Adipocyte (in vitro differentiated cells): ENCODE data around the gene PGAM2.

ENCODE experiments used
- DNase-seq: peaks from one replicate; pipeline ENCODE4 v3.0.0-alpha.2; 2015; ENCODE audit warnings: low read depth
- H3K27me3 ChIP-seq: replicated peaks from 2 replicates; pipeline ENCODE4 v1.7.0; 2013; ENCODE audit warnings: mild to moderate bottlenecking, low read length, moderate library complexity; ENCODE audit not compliant: control insufficient read depth, insufficient read depth
- H3K36me3 ChIP-seq: 2 replicates; pipeline ENCODE4 v1.7.0; 2013; ENCODE audit warnings: low read length, mild to moderate bottlenecking, moderate library complexity; ENCODE audit not compliant: control insufficient read depth, insufficient read depth, severe bottlenecking
- H3K4me1 ChIP-seq: 2 replicates; pipeline ENCODE4 v1.7.0; 2013; ENCODE audit warnings: mild to moderate bottlenecking, low read length, moderate library complexity; ENCODE audit not compliant: control insufficient read depth, insufficient read depth
- H3K4me3 ChIP-seq: 2 replicates; pipeline ENCODE4 v1.7.0; 2013; ENCODE audit warnings: mild to moderate bottlenecking, low read length, moderate library complexity
- H3K9ac ChIP-seq: 2 replicates; pipeline ENCODE4 v1.7.0; 2013; ENCODE audit warnings: mild to moderate bottlenecking, low read length, moderate library complexity
- H3K9me3 ChIP-seq: 2 replicates; pipeline ENCODE4 v1.7.0; 2013; ENCODE audit warnings: mild to moderate bottlenecking, low read length, moderate library complexity; ENCODE audit not compliant: control insufficient read depth

Gene PGAM2

GRCh38 chr7:44093102-44093641 is 27.8 kb upstream of the PGAM2 start:
- DNase-seq, result no peak
- no peaks in the 10 kb centered on the region for H3K9me3 ChIP-seq
- no peaks in the 10 kb centered on the region for H3K36me3 ChIP-seq
- H3K9ac ChIP-seq, result no peak overlapping the region
- no peaks in the 10 kb centered on the region for H3K27me3 ChIP-seq
- no peak overlapping the region for H3K4me3 ChIP-seq
- H3K4me1 ChIP-seq, result peaks cover 42% of the 10 kb centered on the region

- peak overlapping the region; percentile 85 for H3K9ac ChIP-seq
- H3K4me1 ChIP-seq, result peaks cover 57% of the 10 kb centered on the region
- H3K27me3 ChIP-seq, result no peaks in the 10 kb centered on the region
- DNase-seq, result peak; percentile 84
- no peaks in the 10 kb centered on the region for H3K36me3 ChIP-seq
- H3K4me3 ChIP-seq, result peak overlapping the region; percentile 38
- no peaks in the 10 kb centered on the region for H3K9me3 ChIP-seq
Measured at GRCh38 chr7:44087911-44088838, 22.8 kb upstream of the PGAM2 start.

GRCh38 chr7:44086627-44087026 is 21.3 kb upstream of the PGAM2 start:
- Histone ChIP-seq H3K9ac (peak overlapping the region; percentile 85), H3K9me3 (no peaks in the 10 kb centered on the region), H3K36me3 (no peaks in the 10 kb centered on the region), H3K4me3 (no peak overlapping the region), H3K4me1 (peaks cover 58% of the 10 kb centered on the region), H3K27me3 (no peaks in the 10 kb centered on the region)
- DNase-seq, result no peak

- no peak for DNase-seq
- Histone ChIP-seq H3K9me3 (no peaks in the 10 kb centered on the region), H3K4me1 (peaks cover 67% of the 10 kb centered on the region), H3K4me3 (no peak overlapping the region), H3K27me3 (no peaks in the 10 kb centered on the region), H3K36me3 (peaks cover under 1% of the 10 kb centered on the region), H3K9ac (peak overlapping the region; percentile 64)
Measured at GRCh38 chr7:44085546-44085945, 20.2 kb upstream of the PGAM2 start.

GRCh38 chr7:44084701-44085100 is 19.3 kb upstream of the PGAM2 start:
- H3K36me3 ChIP-seq, result peaks cover 9% of the 10 kb centered on the region
- DNase-seq, result peak; percentile 53

GRCh38 chr7:44083796-44084195 is 18.4 kb upstream of the PGAM2 start:
- Histone ChIP-seq H3K9ac (peak overlapping the region; percentile 89), H3K36me3 (peaks cover 18% of the 10 kb centered on the region), H3K4me3 (no peak overlapping the region), H3K4me1 (peaks cover 54% of the 10 kb centered on the region), H3K9me3 (no peaks in the 10 kb centered on the region), H3K27me3 (no peaks in the 10 kb centered on the region)
- no peak for DNase-seq

More at GRCh38 chr7:44084701-44085100, 19.3 kb upstream of the PGAM2 start:
- Histone ChIP-seq H3K9ac (peak overlapping the region; percentile 89), H3K4me3 (no peak overlapping the region), H3K27me3 (no peaks in the 10 kb centered on the region), H3K9me3 (no peaks in the 10 kb centered on the region), H3K4me1 (peaks cover 62% of the 10 kb centered on the region)

GRCh38 chr7:44082541-44083207 is 17.3 kb upstream of the PGAM2 start:
- H3K36me3 ChIP-seq, result peaks cover 29% of the 10 kb centered on the region
- H3K4me1 ChIP-seq, result peaks cover 42% of the 10 kb centered on the region
- H3K4me3 ChIP-seq, result peak overlapping the region; percentile 78
- DNase-seq, result peak; percentile 100
- no peaks in the 10 kb centered on the region for H3K27me3 ChIP-seq
- H3K9ac ChIP-seq, result peak overlapping the region; percentile 89
- no peaks in the 10 kb centered on the region for H3K9me3 ChIP-seq

- Histone ChIP-seq H3K9ac (peak overlapping the region; percentile 95), H3K36me3 (peaks cover 43% of the 10 kb centered on the region), H3K9me3 (no peaks in the 10 kb centered on the region), H3K4me3 (peak overlapping the region; percentile 95), H3K27me3 (no peaks in the 10 kb centered on the region), H3K4me1 (peaks cover 34% of the 10 kb centered on the region)
- DNase-seq, result no peak
Measured at GRCh38 chr7:44081266-44081748, 15.9 kb upstream of the PGAM2 start.

- no peak for DNase-seq
- H3K9me3 ChIP-seq, result no peaks in the 10 kb centered on the region
- H3K4me1 ChIP-seq, result peaks cover 34% of the 10 kb centered on the region
- peak overlapping the region; percentile 95 for H3K4me3 ChIP-seq
- peak overlapping the region; percentile 95 for H3K9ac ChIP-seq
- H3K27me3 ChIP-seq, result no peaks in the 10 kb centered on the region
- peaks cover 48% of the 10 kb centered on the region for H3K36me3 ChIP-seq
Measured at GRCh38 chr7:44080686-44081265, 15.4 kb upstream of the PGAM2 start.

GRCh38 chr7:44080118-44080517 is 14.8 kb upstream of the PGAM2 start:
- peak overlapping the region; percentile 95 for H3K4me3 ChIP-seq
- DNase-seq, result no peak
- H3K36me3 ChIP-seq, result peaks cover 54% of the 10 kb centered on the region
- H3K9ac ChIP-seq, result no peak overlapping the region
- peaks cover 28% of the 10 kb centered on the region for H3K4me1 ChIP-seq
- H3K27me3 ChIP-seq, result no peaks in the 10 kb centered on the region
- H3K9me3 ChIP-seq, result no peaks in the 10 kb centered on the region
